Liver (tissue), 2 donors: ENCODE measurements around the gene ERC2.

ENCODE experiments used
- FOXA2 ChIP-seq: IDR thresholded peaks from 2 replicates; pipeline ENCODE4 v1.6.1; 2016; ENCODE audit warnings: antibody characterized with exemption
- RXRA ChIP-seq, 2 donors: IDR thresholded peaks; 2 replicates each; pipeline ENCODE4 v1.6.1; 2017 to 2018; ENCODE audit warnings: antibody characterized with exemption in 2 of 2, mild to moderate bottlenecking in 1 of 2
- TAF1 ChIP-seq: conservative IDR thresholded peaks from 2 replicates; pipeline ENCODE4 v1.6.1; 2016; ENCODE audit warnings: antibody characterized with exemption, mild to moderate bottlenecking
- donor health status: healthy.

DNA sequence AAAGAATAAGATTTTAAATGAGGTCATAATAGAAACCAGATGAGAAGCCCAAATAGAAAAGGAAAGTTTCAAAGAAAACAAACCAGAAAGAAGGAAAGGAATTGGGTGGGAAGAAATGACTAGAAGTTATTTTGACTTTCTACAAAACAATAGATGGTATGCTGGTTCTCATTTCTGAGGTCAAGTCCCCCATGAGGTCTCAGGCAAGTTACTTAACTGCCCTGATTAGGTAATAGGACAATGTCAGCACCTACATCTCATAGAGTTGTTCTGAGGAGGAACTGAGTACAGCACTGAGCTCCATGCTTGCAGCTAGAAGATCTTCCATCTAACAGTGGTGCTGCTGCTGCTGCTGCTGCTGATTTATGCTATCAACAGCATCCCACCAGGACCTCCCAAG lies 185.9 kb downstream of the ERC2 start:
- no peak for TF ChIP-seq FOXA2
- no peak for TF ChIP-seq RXRA (IDR thresholded peaks at IDR 0.05)
- TF ChIP-seq TAF1: no peak
